ENCODE measurements around the gene CREBBP. TPM values are rescaled to one million over a fixed set of nuclear protein-coding genes. Genes with fewer than 3 reads are reported as not detected.

CREBBP gene
- total RNA-seq, 1 experiment from 2014 or later = 26.4 TPM

DNA sequence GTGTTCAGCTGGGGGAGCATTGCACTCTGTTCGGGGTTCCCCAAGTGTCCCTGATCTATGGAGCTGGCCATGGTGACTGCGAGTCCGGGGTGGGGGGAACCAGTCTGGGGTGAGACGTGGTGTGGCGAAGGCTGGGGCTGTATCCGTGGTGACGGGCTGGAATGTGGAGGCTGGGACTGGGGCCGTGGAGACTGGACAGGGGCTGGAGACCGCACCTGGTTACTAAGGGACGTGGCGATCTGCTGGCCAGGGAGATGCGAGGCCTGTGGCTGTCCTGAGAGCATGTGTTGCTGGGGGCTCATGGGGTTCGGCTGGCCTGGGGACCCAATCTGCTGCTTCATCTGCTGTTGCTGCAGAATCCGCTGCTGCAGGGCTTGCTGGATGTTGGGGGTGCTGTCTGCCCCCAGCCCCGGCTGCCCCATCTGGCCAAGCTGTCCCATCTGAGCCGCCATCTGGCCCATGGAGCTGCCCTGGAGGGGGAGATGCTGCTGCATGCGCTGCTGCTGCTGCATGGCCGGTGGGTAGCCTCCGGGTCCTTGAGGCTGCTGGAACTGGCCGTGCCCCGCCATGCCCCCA, 152.6 kb downstream of the CREBBP start:
- Histone ChIP-seq H3K9me3 (ENCODE audit: low read length) (no peaks in the 10 kb centered on the region), H3K9ac (ENCODE audit: low read length) (no peak overlapping the region), H3K79me2 (ENCODE audit: low read length) (no peaks in the 10 kb centered on the region), H4K20me1 (ENCODE audit: insufficient read depth, low read depth, low read length) (no peaks in the 10 kb centered on the region), H3K27ac (ENCODE audit: low read length) (no peak overlapping the region), H3K4me1 (ENCODE audit: low read length) (peaks cover 4% of the 10 kb centered on the region; the same call in 1 of the 2 replicates), H2AFZ (ENCODE audit: low read length) (no peak overlapping the region), H3K36me3 (ENCODE audit: insufficient read depth, low read length) (0 out of 2 replicates have a peak, but pooled peaks cover 5% of the 10 kb centered on the region), H3K4me3 (ENCODE audit: low read length) (no peak overlapping the region), H3K27me3 (ENCODE audit: low read length) (no peaks in the 10 kb centered on the region), H3K4me2 (ENCODE audit: low read depth, low read length, poor library complexity, severe bottlenecking) (no peak overlapping the region), H3K9me2 (replicated peaks; ENCODE audit: insufficient read depth, low read length) (no peaks in the 10 kb centered on the region)
- no peak for DNase-seq

GRCh38 chr16:3726021-3726687, 154.4 kb downstream of the CREBBP start:
- no peak overlapping the region for H2AFZ ChIP-seq (ENCODE audit: low read length)
- H3K27ac ChIP-seq (ENCODE audit: low read length) = no peak overlapping the region
- no peak for DNase-seq
- H3K4me2 ChIP-seq (ENCODE audit: low read depth, low read length, poor library complexity, severe bottlenecking) = no peak overlapping the region
- H4K20me1 ChIP-seq (ENCODE audit: insufficient read depth, low read depth, low read length) = no peaks in the 10 kb centered on the region
- no peaks in the 10 kb centered on the region for H3K79me2 ChIP-seq (ENCODE audit: low read length)
- no peak overlapping the region for H3K9ac ChIP-seq (ENCODE audit: low read length)
- H3K36me3 ChIP-seq (ENCODE audit: insufficient read depth, low read length) = 0 out of 2 replicates have a peak, but pooled peaks cover 5% of the 10 kb centered on the region
- H3K4me3 ChIP-seq (ENCODE audit: low read length) = no peak overlapping the region
- H3K4me1 ChIP-seq (ENCODE audit: low read length) = peaks cover 4% of the 10 kb centered on the region; the same call in 1 of the 2 replicates
- no peaks in the 10 kb centered on the region for H3K27me3 ChIP-seq (ENCODE audit: low read length)
- no peaks in the 10 kb centered on the region for H3K9me2 ChIP-seq (replicated peaks; ENCODE audit: insufficient read depth, low read length)
- H3K9me3 ChIP-seq (ENCODE audit: low read length) = no peaks in the 10 kb centered on the region

GRCh38 chr16:3725276-3725675, 155.2 kb downstream of the CREBBP start:
- H3K9me2 ChIP-seq (replicated peaks; ENCODE audit: insufficient read depth, low read length) = no peaks in the 10 kb centered on the region
- no peak overlapping the region for H2AFZ ChIP-seq (ENCODE audit: low read length)
- H3K36me3 ChIP-seq (ENCODE audit: insufficient read depth, low read length) = 0 out of 2 replicates have a peak, but pooled peaks cover 5% of the 10 kb centered on the region
- no peaks in the 10 kb centered on the region for H3K9me3 ChIP-seq (ENCODE audit: low read length)
- H3K4me1 ChIP-seq (ENCODE audit: low read length) = peaks cover 4% of the 10 kb centered on the region; the same call in 1 of the 2 replicates
- H3K27ac ChIP-seq (ENCODE audit: low read length) = no peak overlapping the region
- H4K20me1 ChIP-seq (ENCODE audit: insufficient read depth, low read depth, low read length) = no peaks in the 10 kb centered on the region
- no peak overlapping the region for H3K9ac ChIP-seq (ENCODE audit: low read length)
- H3K27me3 ChIP-seq (ENCODE audit: low read length) = no peaks in the 10 kb centered on the region
- no peak overlapping the region for H3K4me2 ChIP-seq (ENCODE audit: low read depth, low read length, poor library complexity, severe bottlenecking)
- DNase-seq = no peak
- H3K79me2 ChIP-seq (ENCODE audit: low read length) = no peaks in the 10 kb centered on the region
- H3K4me3 ChIP-seq (ENCODE audit: low read length) = no peak overlapping the region

DNA sequence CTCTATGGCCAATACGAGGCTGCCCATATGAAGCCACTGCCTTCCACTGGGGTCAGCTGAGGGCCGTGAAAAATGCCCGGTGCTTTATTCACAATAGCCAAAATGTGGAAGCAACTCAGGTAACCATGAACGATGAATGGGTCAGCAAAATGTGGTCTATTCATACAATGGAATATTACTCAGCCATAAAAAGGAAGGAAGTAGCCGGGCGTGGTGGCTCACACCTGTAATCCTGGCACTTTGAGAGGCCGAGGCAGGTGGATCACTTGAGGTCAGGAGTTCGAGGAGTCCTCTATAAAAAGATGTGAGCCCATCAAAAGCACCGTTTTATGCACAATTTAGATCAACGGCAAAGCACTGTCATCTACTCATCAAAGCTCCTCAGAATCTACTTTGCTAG, 158.0 kb downstream of the CREBBP start:
- H3K4me2 ChIP-seq (ENCODE audit: low read depth, low read length, poor library complexity, severe bottlenecking) = no peak overlapping the region
- H3K79me2 ChIP-seq (ENCODE audit: low read length) = peaks cover 8% of the 10 kb centered on the region; the same call in 1 of the 2 replicates
- H3K27me3 ChIP-seq (ENCODE audit: low read length) = no peaks in the 10 kb centered on the region
- no peak overlapping the region for H2AFZ ChIP-seq (ENCODE audit: low read length)
- H3K9ac ChIP-seq (ENCODE audit: low read length) = no peak overlapping the region
- peaks cover 14% of the 10 kb centered on the region for H3K4me1 ChIP-seq (ENCODE audit: low read length)
- no peaks in the 10 kb centered on the region for H3K9me3 ChIP-seq (ENCODE audit: low read length)
- no peak for DNase-seq
- H3K27ac ChIP-seq (ENCODE audit: low read length) = no peak overlapping the region
- H3K36me3 ChIP-seq (ENCODE audit: insufficient read depth, low read length) = 0 out of 2 replicates have a peak, but pooled peaks cover under 1% of the 10 kb centered on the region
- H3K4me3 ChIP-seq (ENCODE audit: low read length) = no peak overlapping the region
- H3K9me2 ChIP-seq (replicated peaks; ENCODE audit: insufficient read depth, low read length) = no peaks in the 10 kb centered on the region
- H4K20me1 ChIP-seq (ENCODE audit: insufficient read depth, low read depth, low read length) = no peaks in the 10 kb centered on the region

DNA sequence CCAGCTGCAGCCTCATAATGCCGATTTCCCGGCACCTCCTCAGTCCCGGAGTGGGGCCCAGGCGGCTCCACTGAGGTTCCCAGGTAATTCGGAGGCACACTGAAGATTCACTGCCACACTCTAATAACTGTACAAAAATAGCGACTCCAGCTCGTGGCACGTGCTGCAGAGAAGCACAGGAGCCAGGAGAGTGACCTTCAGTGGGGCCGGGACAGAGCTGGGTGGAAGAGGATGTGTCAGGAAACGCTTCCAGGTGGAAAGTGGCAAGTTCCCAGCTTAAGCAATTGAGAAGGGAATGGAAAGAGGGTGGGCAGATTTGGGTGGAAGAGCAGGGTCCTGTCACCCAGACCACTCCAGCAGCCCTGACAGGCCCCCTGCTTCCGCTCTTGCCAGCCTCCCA, 160.1 kb downstream of the CREBBP start:
- no peak overlapping the region for H3K4me2 ChIP-seq (ENCODE audit: low read depth, low read length, poor library complexity, severe bottlenecking)
- H3K4me1 ChIP-seq (ENCODE audit: low read length) = peaks cover 23% of the 10 kb centered on the region
- no peak for DNase-seq
- no peak overlapping the region for H3K4me3 ChIP-seq (ENCODE audit: low read length)
- no peaks in the 10 kb centered on the region for H3K9me3 ChIP-seq (ENCODE audit: low read length)
- no peaks in the 10 kb centered on the region; the same call in 1 of the 2 replicates for H4K20me1 ChIP-seq (ENCODE audit: insufficient read depth, low read depth, low read length)
- no peaks in the 10 kb centered on the region for H3K9me2 ChIP-seq (replicated peaks; ENCODE audit: insufficient read depth, low read length)
- no peaks in the 10 kb centered on the region; the same call in 1 of the 2 replicates for H3K36me3 ChIP-seq (ENCODE audit: insufficient read depth, low read length)
- H3K27me3 ChIP-seq (ENCODE audit: low read length) = no peaks in the 10 kb centered on the region
- peaks cover 27% of the 10 kb centered on the region for H3K79me2 ChIP-seq (ENCODE audit: low read length)
- H3K9ac ChIP-seq (ENCODE audit: low read length) = no peak overlapping the region
- no peak overlapping the region for H2AFZ ChIP-seq (ENCODE audit: low read length)
- H3K27ac ChIP-seq (ENCODE audit: low read length) = no peak overlapping the region

- no peak for DNase-seq
- H3K9me3 ChIP-seq (ENCODE audit: low read length) = no peaks in the 10 kb centered on the region
- H3K4me2 ChIP-seq (ENCODE audit: low read depth, low read length, poor library complexity, severe bottlenecking) = peak overlapping the region; percentile 98
- no peak overlapping the region for H3K9ac ChIP-seq (ENCODE audit: low read length)
- H3K27ac ChIP-seq (ENCODE audit: low read length) = no peak overlapping the region
- peak overlapping the region; percentile 99; the same call in 1 of the 2 replicates for H3K4me3 ChIP-seq (ENCODE audit: low read length)
- H3K36me3 ChIP-seq (ENCODE audit: insufficient read depth, low read length) = peaks cover 13% of the 10 kb centered on the region; the same call in 1 of the 2 replicates
- H4K20me1 ChIP-seq (ENCODE audit: insufficient read depth, low read depth, low read length) = peaks cover 4% of the 10 kb centered on the region; the same call in 1 of the 2 replicates
- H2AFZ ChIP-seq (ENCODE audit: low read length) = no peak overlapping the region
- peaks cover 20% of the 10 kb centered on the region for H3K4me1 ChIP-seq (ENCODE audit: low read length)
- H3K27me3 ChIP-seq (ENCODE audit: low read length) = no peaks in the 10 kb centered on the region
- H3K9me2 ChIP-seq (replicated peaks; ENCODE audit: insufficient read depth, low read length) = no peaks in the 10 kb centered on the region
- H3K79me2 ChIP-seq (ENCODE audit: low read length) = peaks cover 45% of the 10 kb centered on the region
These were observed 161.9 kb downstream of the CREBBP start for GRCh38 chr16:3718628-3719027.

DNA sequence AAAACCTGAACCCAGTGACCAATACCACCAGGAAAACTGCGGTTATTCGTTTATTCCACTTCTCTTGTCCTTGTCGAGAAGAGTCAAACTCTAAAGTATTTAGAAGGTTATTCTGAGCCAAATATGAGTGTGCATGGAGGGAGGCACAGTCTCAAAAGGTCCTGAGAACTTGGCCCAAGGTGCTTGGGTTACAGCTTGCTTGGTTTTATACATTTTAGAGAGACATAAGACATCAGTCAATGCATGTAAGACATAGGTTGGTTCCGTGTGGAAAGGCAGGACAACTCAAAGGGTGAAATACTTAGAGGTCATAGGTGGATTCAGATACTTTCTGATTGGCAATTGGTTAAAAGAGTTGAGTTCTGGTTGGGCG, 162.5 kb downstream of the CREBBP start:
- peak overlapping the region; percentile 99 for H3K4me3 ChIP-seq (ENCODE audit: low read length)
- peaks cover 4% of the 10 kb centered on the region; the same call in 1 of the 2 replicates for H4K20me1 ChIP-seq (ENCODE audit: insufficient read depth, low read depth, low read length)
- no peaks in the 10 kb centered on the region for H3K27me3 ChIP-seq (ENCODE audit: low read length)
- DNase-seq = peak; percentile 62
- peak overlapping the region; percentile 79 for H3K27ac ChIP-seq (ENCODE audit: low read length)
- peaks cover 20% of the 10 kb centered on the region for H3K36me3 ChIP-seq (ENCODE audit: insufficient read depth, low read length)
- peaks cover 20% of the 10 kb centered on the region for H3K4me1 ChIP-seq (ENCODE audit: low read length)
- H3K79me2 ChIP-seq (ENCODE audit: low read length) = peaks cover 51% of the 10 kb centered on the region
- H3K9me2 ChIP-seq (replicated peaks; ENCODE audit: insufficient read depth, low read length) = no peaks in the 10 kb centered on the region
- peak overlapping the region; percentile 100 for H3K9ac ChIP-seq (ENCODE audit: low read length)
- peak overlapping the region; percentile 98 for H3K4me2 ChIP-seq (ENCODE audit: low read depth, low read length, poor library complexity, severe bottlenecking)
- peak overlapping the region; percentile 86; the same call in 1 of the 2 replicates for H2AFZ ChIP-seq (ENCODE audit: low read length)
- H3K9me3 ChIP-seq (ENCODE audit: low read length) = no peaks in the 10 kb centered on the region

- Histone ChIP-seq H3K36me3 (ENCODE audit: insufficient read depth, low read length) (peaks cover 22% of the 10 kb centered on the region), H3K4me3 (ENCODE audit: low read length) (peak within 1 kb of the TSS; percentile 99), H2AFZ (ENCODE audit: low read length) (peak within 1 kb of the TSS; percentile 95; the same call in 1 of the 2 replicates), H3K9me2 (replicated peaks; ENCODE audit: insufficient read depth, low read length) (no peaks in the 10 kb centered on the region), H3K27me3 (ENCODE audit: low read length) (no peaks in the 10 kb centered on the region), H4K20me1 (ENCODE audit: insufficient read depth, low read depth, low read length) (peaks cover 4% of the 10 kb centered on the region; the same call in 1 of the 2 replicates), H3K9ac (ENCODE audit: low read length) (peak within 1 kb of the TSS; percentile 100), H3K27ac (ENCODE audit: low read length) (peak within 1 kb of the TSS; percentile 79), H3K79me2 (ENCODE audit: low read length) (peaks cover 57% of the 10 kb centered on the region), H3K4me1 (ENCODE audit: low read length) (peaks cover 20% of the 10 kb centered on the region), H3K9me3 (ENCODE audit: low read length) (no peaks in the 10 kb centered on the region), H3K4me2 (ENCODE audit: low read depth, low read length, poor library complexity, severe bottlenecking) (peak within 1 kb of the TSS; percentile 98)
- peak; percentile 96 for DNase-seq
These were observed 163.1 kb downstream of the CREBBP start, which contains the start of gene TRAP1 for GRCh38 chr16:3717235-3718018. Gene TRAP1, minus strand, starts transcription at chr16:3717524. Its CDS starts 16 bp downstream, at chr16:3717508.

All from Karpas-422 (cell line).